ENCODE measurements around the gene CCDC18.

DNA sequence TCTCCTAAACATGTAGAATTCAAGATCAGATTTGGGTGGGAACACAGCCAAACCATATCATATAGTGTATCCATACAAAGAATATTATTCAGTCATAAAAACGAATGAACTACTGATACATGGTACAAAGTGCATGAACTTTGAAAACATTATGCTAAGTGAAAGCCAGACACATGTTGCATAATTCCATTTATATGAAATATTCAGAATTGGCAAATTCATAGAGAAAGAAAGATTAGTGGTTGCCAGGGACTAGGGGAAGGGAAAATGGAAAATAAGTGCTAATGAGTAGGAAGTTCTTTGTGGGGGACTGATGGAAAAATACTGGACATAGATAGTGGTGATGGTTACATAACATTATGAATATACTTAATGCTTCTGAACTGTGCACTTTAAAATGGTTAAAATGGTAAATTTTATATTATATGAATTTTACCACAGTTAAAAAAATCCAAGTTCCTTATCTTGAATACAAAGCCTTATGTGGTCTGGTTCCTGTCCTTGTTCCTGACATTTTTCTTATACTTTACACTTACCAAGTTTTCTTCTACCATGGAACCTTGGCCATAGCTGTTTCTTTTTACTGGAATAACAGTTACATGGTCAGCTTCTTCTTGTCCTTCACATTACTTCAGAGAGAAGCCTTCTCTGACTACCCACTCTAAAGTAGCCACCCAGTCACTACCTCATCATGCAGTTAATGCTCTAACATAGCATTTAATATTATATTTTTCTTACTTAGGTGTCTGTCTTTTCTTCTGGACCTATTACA, 64.0 kb downstream of the CCDC18 start:
- TF ChIP-seq GATA2 (IDR thresholded peaks at IDR 0.05; ENCODE audit: low read depth, low read length) (no peak), GATA3 (IDR thresholded peaks at IDR 0.05; ENCODE audit: low read depth, low read length) (no peak)
